Astrocyte (in vitro differentiated cells and primary cell): Measurements from ENCODE around the gene CENPA.

Experiments
- CTCF ChIP-seq: IDR thresholded peaks from 2 replicates; pipeline ENCODE4 v1.5.1; 2011; ENCODE audit warnings: low read depth, mild to moderate bottlenecking, inconsistent platforms, low read length, moderate library complexity; ENCODE audit not compliant: insufficient read depth
- EZH2 ChIP-seq: IDR thresholded peaks from 2 replicates; pipeline ENCODE4 v1.6.1; 2012; ENCODE audit warnings: mild to moderate bottlenecking, low read length, inconsistent platforms; ENCODE audit not compliant: insufficient read depth

GRCh38 chr2:26801328-26801727, 15.5 kb downstream of the CENPA start:
- TF ChIP-seq CTCF (no peak), EZH2 (no peak)
